Suprapubic skin (tissue), 4 donors: ENCODE results near the gene RBMS3.

Source experiments
- CTCF ChIP-seq, 2 donors: fragments of 200-600 bp in 1 of 2; fragments of 450-650 bp in 1 of 2; sonication (generic) in 1 of 2; IDR thresholded peaks; one replicate each; pipeline ENCODE4 v1.5.1; 2016 to 2019; ENCODE audit warnings: antibody characterized with exemption in 2 of 2, mild to moderate bottlenecking in 1 of 2, moderate library complexity in 1 of 2
- EP300 ChIP-seq: sonication (generic); formaldehyde crosslinking; IDR thresholded peaks from one replicate; pipeline ENCODE4 v1.6.1; 2017; ENCODE audit warnings: antibody characterized with exemption
- POLR2AphosphoS5 ChIP-seq, 3 donors: sonication (generic); formaldehyde crosslinking; IDR thresholded peaks; one replicate each; pipeline ENCODE4 v1.6.1; 2017; ENCODE audit warnings: antibody characterized with exemption in 3 of 3

DNA sequence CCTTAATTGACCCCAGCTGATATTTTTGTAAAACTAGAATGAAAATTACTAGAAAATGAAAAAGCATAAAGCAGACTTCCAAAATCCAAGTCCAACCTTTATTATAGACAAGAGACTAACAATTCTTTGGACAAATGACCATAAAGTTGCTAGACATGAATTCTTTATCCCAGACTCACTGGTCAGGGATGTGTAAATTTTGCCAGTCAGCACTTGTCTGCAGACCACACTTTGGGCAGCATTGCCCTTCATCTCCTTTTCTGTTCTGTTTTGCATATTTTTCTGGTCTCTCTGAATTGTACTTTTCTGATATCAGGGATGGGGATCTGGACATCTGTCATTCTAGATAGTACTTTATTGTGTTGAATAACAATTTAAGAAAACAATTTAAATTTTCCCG lies 10.1 kb upstream of the RBMS3 start:
- no peak for TF ChIP-seq POLR2AphosphoS5 (IDR thresholded peaks at IDR 0.05)
- no peak for TF ChIP-seq CTCF (IDR thresholded peaks at IDR 0.05)
- no peak for TF ChIP-seq EP300
